Panc1 (cell line): Measurements from ENCODE around the gene CDIP1.

ENCODE experiments used
- POLR2AphosphoS5 ChIP-seq: IDR thresholded peaks from 2 replicates; pipeline ENCODE4 v1.6.1; 2012; ENCODE audit warnings: mild to moderate bottlenecking, low read depth, low read length, moderate library complexity
- SIN3A ChIP-seq: IDR thresholded peaks from 2 replicates; pipeline ENCODE4 v1.6.1; 2012; ENCODE audit warnings: low read depth, mild to moderate bottlenecking, low read length, moderate library complexity, borderline replicate concordance; ENCODE audit not compliant: insufficient read depth
- TCF7L2 ChIP-seq: IDR thresholded peaks from 2 replicates; pipeline ENCODE4 v1.6.1; 2011; ENCODE audit warnings: mild to moderate bottlenecking, low read depth, low read length, inconsistent platforms
- TF ChIP-seq, protein P1 (sequence below): fragments of 450-650 bp; IDR thresholded peaks from 2 replicates; pipeline ENCODE4 v1.5.1; 2017; ENCODE audit warnings: mild to moderate bottlenecking
- TF ChIP-seq, protein P2 (sequence below), 2 experiments: IDR thresholded peaks; 2 replicates each; pipeline ENCODE4 v1.6.1; 2011 to 2012; ENCODE audit warnings: low read depth in 2 of 2, control low read depth in 1 of 2, low read length in 1 of 2, mild to moderate bottlenecking in 1 of 2, moderate library complexity in 1 of 2; ENCODE audit not compliant: insufficient read depth in 1 of 2

DNA sequence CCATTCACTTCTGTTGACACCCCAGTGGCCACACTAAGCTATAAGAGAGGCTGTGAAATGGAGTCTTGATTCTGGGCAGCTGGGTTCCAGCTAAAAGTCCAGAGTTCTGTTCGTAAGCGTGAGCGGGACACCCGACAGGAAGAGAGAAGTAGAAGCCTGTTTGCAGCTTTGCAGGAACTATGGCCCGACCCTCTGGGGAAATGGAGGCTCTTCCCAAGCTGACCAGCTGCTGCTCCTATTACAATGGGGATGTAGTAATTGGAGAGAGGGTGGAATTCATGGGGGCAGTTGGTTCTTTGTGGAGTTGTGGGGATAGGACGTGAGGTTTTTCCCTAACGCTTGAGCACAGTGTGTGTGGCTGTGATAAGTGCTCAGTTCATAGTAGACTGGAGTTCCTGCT, 47.7 kb upstream of the CDIP1 start:
- TF ChIP-seq, protein P1, sequence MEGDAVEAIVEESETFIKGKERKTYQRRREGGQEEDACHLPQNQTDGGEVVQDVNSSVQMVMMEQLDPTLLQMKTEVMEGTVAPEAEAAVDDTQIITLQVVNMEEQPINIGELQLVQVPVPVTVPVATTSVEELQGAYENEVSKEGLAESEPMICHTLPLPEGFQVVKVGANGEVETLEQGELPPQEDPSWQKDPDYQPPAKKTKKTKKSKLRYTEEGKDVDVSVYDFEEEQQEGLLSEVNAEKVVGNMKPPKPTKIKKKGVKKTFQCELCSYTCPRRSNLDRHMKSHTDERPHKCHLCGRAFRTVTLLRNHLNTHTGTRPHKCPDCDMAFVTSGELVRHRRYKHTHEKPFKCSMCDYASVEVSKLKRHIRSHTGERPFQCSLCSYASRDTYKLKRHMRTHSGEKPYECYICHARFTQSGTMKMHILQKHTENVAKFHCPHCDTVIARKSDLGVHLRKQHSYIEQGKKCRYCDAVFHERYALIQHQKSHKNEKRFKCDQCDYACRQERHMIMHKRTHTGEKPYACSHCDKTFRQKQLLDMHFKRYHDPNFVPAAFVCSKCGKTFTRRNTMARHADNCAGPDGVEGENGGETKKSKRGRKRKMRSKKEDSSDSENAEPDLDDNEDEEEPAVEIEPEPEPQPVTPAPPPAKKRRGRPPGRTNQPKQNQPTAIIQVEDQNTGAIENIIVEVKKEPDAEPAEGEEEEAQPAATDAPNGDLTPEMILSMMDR = no peak
- TF ChIP-seq SIN3A (no peak), POLR2AphosphoS5 (no peak), TCF7L2 (no peak)
- TF ChIP-seq, protein P2, sequence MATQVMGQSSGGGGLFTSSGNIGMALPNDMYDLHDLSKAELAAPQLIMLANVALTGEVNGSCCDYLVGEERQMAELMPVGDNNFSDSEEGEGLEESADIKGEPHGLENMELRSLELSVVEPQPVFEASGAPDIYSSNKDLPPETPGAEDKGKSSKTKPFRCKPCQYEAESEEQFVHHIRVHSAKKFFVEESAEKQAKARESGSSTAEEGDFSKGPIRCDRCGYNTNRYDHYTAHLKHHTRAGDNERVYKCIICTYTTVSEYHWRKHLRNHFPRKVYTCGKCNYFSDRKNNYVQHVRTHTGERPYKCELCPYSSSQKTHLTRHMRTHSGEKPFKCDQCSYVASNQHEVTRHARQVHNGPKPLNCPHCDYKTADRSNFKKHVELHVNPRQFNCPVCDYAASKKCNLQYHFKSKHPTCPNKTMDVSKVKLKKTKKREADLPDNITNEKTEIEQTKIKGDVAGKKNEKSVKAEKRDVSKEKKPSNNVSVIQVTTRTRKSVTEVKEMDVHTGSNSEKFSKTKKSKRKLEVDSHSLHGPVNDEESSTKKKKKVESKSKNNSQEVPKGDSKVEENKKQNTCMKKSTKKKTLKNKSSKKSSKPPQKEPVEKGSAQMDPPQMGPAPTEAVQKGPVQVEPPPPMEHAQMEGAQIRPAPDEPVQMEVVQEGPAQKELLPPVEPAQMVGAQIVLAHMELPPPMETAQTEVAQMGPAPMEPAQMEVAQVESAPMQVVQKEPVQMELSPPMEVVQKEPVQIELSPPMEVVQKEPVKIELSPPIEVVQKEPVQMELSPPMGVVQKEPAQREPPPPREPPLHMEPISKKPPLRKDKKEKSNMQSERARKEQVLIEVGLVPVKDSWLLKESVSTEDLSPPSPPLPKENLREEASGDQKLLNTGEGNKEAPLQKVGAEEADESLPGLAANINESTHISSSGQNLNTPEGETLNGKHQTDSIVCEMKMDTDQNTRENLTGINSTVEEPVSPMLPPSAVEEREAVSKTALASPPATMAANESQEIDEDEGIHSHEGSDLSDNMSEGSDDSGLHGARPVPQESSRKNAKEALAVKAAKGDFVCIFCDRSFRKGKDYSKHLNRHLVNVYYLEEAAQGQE (IDR thresholded peaks at IDR 0.05; ENCODE audit: insufficient read depth in 1 of 2, low read depth in 2 of 2, low read length in 1 of 2) = no peak
